ENCODE results near the gene ANKRD30A.

- TF ChIP-seq CTCF (IDR thresholded peaks at IDR 0.05 in 2 of 3, conservative IDR thresholded peaks at IDR 0.05 in 1 of 3; ENCODE audit: borderline replicate concordance in 1 of 3, insufficient read depth in 1 of 3, low read depth in 2 of 3, low read length in 2 of 3) (no peak), EZH2 (IDR thresholded peaks at IDR 0.05) (no peak), ZNF274 (IDR thresholded peaks at IDR 0.05; ENCODE audit: low read depth, low read length) (no peak), POLR2AphosphoS5 (IDR thresholded peaks at IDR 0.05; ENCODE audit: low read depth, low read length) (no peak), POLR2A (IDR thresholded peaks at IDR 0.05; ENCODE audit: borderline replicate concordance, extremely low read depth, insufficient read depth, insufficient read length) (no peak), REST (IDR thresholded peaks at IDR 0.05; ENCODE audit: low read depth) (no peak), EGR1 (IDR thresholded peaks at IDR 0.05; ENCODE audit: low read depth) (no peak), TCF7L2 (IDR thresholded peaks at IDR 0.05; ENCODE audit: borderline replicate concordance, extremely low read depth, insufficient read depth, insufficient read length) (no peak), JUND (IDR thresholded peaks at IDR 0.05) (no peak), RAD21 (IDR thresholded peaks at IDR 0.05; ENCODE audit: low read depth) (no peak), MAX (IDR thresholded peaks at IDR 0.05) (no peak)
Measured at GRCh38 chr10:37381271-37381670, 255.9 kb downstream of the ANKRD30A start.
